RWPE2 (cell line): ENCODE results near the gene CPXM2.

Source experiments
- ATAC-seq: fragments of 200-7000 bp; cut with Tn5 transposase; 3 replicates; pipeline ENCODE4 v1.9.1; 2021; ENCODE audit warnings: low read depth
- DNase-seq: peaks from one replicate; pipeline ENCODE4 v3.0.0-alpha.2; 2020; ENCODE audit warnings: low spot score
- H3K27ac ChIP-seq: fragments of 450-650 bp; 2 replicates; pipeline ENCODE4 v1.5.1; 2017; ENCODE audit warnings: mild to moderate bottlenecking; ENCODE audit not compliant: poor library complexity, severe bottlenecking
- H3K27me3 ChIP-seq: fragments of 250-450 bp; sonication (Bioruptor Pico); 2 replicates; pipeline ENCODE4 v1.5.1; 2021; ENCODE audit warnings: mild to moderate bottlenecking, moderate library complexity; ENCODE audit not compliant: insufficient read depth, poor library complexity, severe bottlenecking
- H3K36me3 ChIP-seq: fragments of 250-450 bp; sonication (Bioruptor Pico); 2 replicates; pipeline ENCODE4 v1.5.1; 2020; ENCODE audit warnings: low read depth, mild to moderate bottlenecking, moderate library complexity
- H3K4me1 ChIP-seq: fragments of 250-450 bp; sonication (Bioruptor Pico); 2 replicates; pipeline ENCODE4 v1.5.1; 2021; ENCODE audit warnings: mild to moderate bottlenecking, moderate library complexity; ENCODE audit not compliant: insufficient read depth, poor library complexity, severe bottlenecking
- H3K4me3 ChIP-seq: fragments of 250-450 bp; sonication (Bioruptor Pico); 2 replicates; pipeline ENCODE4 v1.5.1; 2021; ENCODE audit warnings: mild to moderate bottlenecking, moderate library complexity; ENCODE audit not compliant: severe bottlenecking
- H3K9me3 ChIP-seq: fragments of 250-450 bp; sonication (Bioruptor Pico); 2 replicates; pipeline ENCODE4 v1.5.1; 2021; ENCODE audit warnings: mild to moderate bottlenecking, moderate library complexity; ENCODE audit not compliant: severe bottlenecking
- TF ChIP-seq, protein P1 (sequence below): fragments of 450-650 bp; IDR thresholded peaks from one replicate; pipeline ENCODE4 v1.5.1; 2017; ENCODE audit warnings: mild to moderate bottlenecking, moderate library complexity; ENCODE audit not compliant: poor library complexity, severe bottlenecking

The CPXM2 gene

DNA sequence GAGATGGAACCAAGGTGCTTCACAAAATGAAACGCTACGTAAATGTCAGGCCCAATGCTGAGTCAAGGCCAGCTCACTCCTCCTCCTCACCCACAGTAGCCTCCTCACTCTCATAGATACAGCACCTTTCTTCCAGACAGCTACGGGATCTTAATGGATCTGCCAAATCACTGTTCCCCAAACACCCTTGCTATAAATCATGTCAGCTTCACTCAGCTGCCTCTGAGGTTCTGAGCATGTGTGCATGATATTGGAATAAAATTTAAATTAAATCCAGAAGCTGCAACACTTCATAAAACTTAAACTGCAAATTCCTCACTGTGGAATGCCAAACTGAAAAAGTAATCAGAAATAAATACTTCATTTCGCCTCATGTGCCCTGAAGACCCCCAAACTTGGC, 14.7 kb upstream of the CPXM2 start:
- no peak for DNase-seq
- H3K27me3 ChIP-seq, result peaks cover 12% of the 10 kb centered on the region
- H3K4me3 ChIP-seq, result no peak overlapping the region
- ATAC-seq, result no peak
- H3K27ac ChIP-seq, result no peak overlapping the region
- no peaks in the 10 kb centered on the region for H3K4me1 ChIP-seq
- no peaks in the 10 kb centered on the region for H3K9me3 ChIP-seq
- H3K36me3 ChIP-seq, result no peaks in the 10 kb centered on the region
- TF ChIP-seq, protein P1, sequence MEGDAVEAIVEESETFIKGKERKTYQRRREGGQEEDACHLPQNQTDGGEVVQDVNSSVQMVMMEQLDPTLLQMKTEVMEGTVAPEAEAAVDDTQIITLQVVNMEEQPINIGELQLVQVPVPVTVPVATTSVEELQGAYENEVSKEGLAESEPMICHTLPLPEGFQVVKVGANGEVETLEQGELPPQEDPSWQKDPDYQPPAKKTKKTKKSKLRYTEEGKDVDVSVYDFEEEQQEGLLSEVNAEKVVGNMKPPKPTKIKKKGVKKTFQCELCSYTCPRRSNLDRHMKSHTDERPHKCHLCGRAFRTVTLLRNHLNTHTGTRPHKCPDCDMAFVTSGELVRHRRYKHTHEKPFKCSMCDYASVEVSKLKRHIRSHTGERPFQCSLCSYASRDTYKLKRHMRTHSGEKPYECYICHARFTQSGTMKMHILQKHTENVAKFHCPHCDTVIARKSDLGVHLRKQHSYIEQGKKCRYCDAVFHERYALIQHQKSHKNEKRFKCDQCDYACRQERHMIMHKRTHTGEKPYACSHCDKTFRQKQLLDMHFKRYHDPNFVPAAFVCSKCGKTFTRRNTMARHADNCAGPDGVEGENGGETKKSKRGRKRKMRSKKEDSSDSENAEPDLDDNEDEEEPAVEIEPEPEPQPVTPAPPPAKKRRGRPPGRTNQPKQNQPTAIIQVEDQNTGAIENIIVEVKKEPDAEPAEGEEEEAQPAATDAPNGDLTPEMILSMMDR, result no peak

DNA sequence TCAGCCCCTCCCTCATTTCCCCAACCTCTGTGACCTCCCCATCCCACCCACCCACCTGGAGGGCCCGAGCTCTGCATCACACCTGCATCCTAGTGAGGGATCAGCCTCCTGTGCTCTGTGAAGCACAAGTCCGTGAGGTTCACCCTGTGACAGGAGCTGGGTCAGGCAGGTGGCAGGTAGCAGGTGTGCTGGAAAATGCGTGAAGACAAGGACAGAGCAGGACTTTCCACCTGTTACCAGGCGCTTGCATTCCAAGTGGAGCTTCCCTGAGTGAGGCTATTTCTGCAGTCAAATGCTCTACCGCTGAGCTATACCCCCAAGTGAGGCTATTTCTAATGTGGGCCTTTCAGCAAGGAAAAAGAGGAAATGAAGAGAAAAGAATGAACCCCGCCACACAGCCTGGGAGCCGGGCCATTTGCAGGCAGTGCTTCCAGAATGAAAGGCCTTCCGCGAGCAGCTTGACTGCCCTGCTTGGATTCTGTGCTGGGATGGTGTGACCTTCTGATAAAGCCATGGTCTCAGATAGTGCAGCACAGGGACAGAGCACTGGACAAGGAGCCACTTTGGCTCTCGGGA, 13.3 kb upstream of the CPXM2 start:
- Histone ChIP-seq H3K4me1 (no peaks in the 10 kb centered on the region), H3K27ac (no peak overlapping the region), H3K9me3 (no peaks in the 10 kb centered on the region), H3K27me3 (peaks cover 11% of the 10 kb centered on the region), H3K36me3 (no peaks in the 10 kb centered on the region), H3K4me3 (no peak overlapping the region)
- no peak for ATAC-seq
- no peak for DNase-seq
- TF ChIP-seq, protein P1, result no peak

DNA sequence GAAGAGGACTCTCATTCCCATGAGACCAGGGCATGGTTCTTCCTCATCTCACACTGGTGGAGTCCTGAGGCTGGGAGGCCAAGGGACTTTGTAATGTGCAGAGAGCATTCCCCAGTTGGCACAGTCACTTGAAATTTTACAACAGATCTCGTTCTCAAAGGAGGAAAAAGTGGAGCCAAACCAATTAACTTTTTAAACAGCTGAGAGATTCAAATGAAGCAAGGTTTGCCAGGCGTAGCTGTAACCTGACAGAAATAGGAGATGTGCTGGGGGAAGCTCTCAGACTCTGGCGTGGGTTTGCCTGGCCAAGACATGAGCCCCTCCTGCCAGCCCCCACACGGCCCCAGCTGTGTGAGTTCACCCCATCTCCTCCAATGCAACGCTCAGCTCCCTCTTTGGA, 12.0 kb upstream of the CPXM2 start:
- TF ChIP-seq, protein P1, result no peak
- H3K36me3 ChIP-seq, result no peaks in the 10 kb centered on the region
- H3K4me3 ChIP-seq, result no peak overlapping the region
- no peaks in the 10 kb centered on the region for H3K9me3 ChIP-seq
- H3K27ac ChIP-seq, result no peak overlapping the region
- H3K4me1 ChIP-seq, result no peaks in the 10 kb centered on the region
- ATAC-seq (no peak), DNase-seq (no peak)
- H3K27me3 ChIP-seq, result peaks cover 1% of the 10 kb centered on the region

DNA sequence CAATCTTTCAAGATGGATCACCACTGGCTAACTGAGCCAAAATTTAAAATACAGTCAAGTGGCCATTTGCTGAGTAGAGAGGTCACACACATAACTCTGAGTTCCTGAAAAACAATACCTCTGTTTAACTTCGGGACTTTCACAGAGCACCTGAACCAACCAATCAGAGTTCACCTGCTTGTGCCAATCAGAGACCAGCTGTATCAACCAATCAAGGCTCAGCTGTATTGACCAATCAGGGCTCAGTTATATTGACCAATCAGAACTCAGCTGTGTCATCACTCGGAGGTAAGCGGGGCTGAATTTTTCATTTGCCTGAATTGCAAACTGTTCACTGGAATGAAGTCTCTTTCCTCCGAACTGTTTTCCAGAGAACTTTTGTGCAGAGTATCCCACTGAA, 10.0 kb upstream of the CPXM2 start:
- Histone ChIP-seq H3K4me3 (no peak overlapping the region), H3K4me1 (no peaks in the 10 kb centered on the region), H3K36me3 (no peaks in the 10 kb centered on the region), H3K9me3 (no peaks in the 10 kb centered on the region), H3K27ac (no peak overlapping the region), H3K27me3 (no peaks in the 10 kb centered on the region)
- DNase-seq (no peak), ATAC-seq (no peak)
- TF ChIP-seq, protein P1, result no peak

DNA sequence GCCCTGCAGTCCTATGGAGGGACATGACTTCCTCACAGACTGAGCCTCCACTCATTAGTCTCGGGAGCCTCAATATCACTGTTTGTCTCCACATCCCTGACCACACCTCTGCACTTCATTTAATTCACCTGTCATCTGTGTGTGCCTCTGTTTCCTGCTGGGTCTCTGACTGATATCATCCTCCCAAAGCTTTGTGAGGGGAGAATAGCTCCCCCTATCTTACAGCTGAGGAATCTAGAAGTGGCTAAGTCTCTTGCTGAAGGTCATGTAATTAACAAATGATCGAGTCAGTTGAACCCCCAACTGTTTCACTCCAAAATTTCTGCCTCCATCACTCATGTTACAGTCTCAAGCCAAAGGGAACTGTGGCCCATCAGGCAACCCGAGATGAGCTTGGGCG, 5.5 kb upstream of the CPXM2 start:
- ATAC-seq, result no peak
- Histone ChIP-seq H3K36me3 (no peaks in the 10 kb centered on the region), H3K4me3 (no peak overlapping the region), H3K27me3 (peaks cover 5% of the 10 kb centered on the region), H3K4me1 (no peaks in the 10 kb centered on the region), H3K27ac (no peak overlapping the region), H3K9me3 (no peaks in the 10 kb centered on the region)
- DNase-seq, result no peak
- TF ChIP-seq, protein P1, result no peak
